NCI-H774 (cell line): ENCODE data around the gene TACC2.
A peak's percentile ranks its signal among the peaks of the same experiment; 100 is the strongest.

Experiments
- DNase-seq: peaks from one replicate; lab custom pipeline; 2025; lab: John Stamatoyannopoulos, UW

TACC2 gene

DNA sequence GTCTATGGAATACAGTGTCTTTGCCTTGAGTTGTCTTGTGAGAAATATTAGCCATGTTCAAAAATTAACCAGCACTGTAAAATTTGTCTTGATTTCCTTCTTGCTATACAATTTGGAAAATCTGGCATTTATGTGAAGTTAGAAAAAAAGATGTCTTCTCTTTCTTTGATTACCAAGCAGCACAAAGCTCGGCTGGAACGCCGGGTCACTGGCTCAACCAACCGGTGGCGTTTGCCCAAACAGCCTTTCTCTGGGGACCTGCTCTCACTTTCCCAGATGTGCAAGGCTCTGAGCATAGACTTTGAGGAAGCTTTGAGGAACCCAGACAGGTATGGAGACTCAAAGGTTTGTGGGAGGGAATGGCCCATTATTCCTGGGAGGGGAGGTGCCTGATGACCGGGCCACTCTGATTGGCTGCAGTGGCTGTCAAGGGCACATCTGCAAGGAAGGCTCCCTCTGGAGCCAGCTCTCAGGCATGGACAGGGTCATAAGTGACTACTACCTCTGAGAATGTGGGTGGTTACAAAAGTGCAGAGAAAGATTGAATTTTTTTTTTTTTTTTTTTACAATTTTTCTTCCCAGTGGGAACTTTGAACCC is 287.7 kb downstream of the TACC2 start:
- no peak for DNase-seq

DNA sequence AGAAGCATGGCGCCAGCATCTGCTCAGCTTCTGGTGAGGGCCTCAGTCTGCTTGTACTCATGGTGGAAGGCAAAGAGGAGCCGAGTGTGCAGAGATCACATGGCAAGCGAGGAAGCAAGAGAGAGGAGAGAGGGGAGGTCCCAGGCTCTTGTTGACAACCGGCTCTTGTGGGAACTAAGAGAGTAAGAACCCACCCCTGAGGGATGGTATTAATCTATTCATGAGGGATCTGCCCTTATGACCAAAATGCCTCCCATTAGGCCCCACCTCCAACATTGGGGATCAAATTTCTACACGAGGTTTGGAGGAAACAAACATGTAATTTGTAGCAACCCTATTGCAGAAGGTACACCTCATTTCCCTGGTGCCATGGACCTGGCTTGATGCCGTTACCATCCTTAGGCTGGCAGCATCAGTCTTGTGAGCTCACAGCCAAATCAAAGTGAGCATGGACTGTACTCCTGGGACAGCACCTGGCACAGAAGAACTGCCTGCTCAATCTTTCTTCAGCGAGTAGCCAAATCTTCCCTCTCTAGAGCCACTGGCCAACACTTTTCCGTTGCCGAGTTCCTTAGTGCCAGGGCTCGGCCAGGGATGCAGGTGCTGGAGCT is 288.7 kb downstream of the TACC2 start:
- DNase-seq: no peak

DNA sequence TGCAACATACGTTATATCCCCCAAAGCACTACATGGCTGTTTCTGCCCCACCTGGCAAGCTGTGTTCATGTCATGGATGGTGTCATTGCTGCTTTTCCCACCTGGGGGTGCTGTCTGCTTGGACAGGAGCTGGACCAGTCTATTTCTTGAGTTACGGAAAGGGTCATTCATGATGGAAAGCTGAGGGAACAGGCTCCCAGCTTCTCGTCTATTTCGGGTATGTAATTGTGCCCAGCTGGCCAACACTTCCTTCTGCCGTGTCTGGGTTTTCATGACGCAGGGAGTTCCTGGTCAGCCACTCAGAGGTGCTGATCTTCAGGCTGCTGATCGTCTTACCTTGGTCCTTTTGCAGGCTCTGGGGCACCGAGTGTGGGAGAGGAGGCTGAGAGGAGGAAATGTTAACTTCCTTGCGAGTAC is 290.8 kb downstream of the TACC2 start:
- DNase-seq: peak; percentile 5

DNA sequence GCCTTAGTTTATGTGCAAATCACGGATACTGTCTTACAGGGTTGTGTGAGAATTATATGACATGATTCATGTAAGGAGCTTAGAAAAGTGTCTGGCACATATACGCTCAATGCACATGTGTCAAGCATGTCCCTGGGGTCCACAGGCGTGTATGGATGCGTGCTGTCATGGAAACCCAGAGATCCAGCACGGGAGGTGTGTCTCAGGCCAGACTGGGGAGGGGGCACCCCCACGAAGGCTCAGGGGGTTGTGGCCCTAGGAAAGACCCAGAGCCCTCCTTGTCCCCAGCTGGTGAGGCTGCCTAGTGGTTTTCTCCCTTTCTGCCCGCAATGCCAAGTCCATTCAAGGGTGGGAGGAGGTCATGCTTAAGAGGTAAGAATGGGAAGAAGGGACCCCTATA is 291.2 kb downstream of the TACC2 start:
- no peak for DNase-seq

DNA sequence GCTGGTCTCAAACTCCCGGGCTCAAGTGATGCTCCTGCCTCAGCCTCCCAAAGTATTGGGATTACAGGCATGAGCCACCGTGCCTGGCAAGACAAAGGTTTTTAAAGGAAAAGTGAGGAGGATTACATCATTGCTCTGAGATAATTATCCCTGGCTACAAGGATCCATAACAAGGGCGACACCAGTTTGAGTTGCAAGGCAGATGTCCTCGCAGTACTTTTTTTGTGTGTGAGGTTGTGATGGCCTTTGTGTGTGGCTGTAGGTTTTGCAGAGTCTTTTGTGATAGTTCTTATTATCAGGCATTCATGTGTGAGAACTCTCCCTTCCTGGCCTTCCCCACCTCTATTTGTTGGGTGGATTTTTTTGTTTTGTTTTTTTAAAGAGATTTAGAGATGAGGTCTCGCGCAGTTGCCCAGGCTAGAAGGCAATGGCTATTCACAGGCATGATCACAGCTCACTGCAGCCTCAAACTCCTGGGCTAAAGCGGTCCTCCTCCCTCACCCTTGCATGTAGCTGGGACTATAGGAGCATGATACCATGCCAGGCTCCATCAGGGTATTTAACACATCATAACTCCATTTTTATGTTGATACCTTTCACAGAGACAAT is 292.2 kb downstream of the TACC2 start:
- DNase-seq: no peak

DNA sequence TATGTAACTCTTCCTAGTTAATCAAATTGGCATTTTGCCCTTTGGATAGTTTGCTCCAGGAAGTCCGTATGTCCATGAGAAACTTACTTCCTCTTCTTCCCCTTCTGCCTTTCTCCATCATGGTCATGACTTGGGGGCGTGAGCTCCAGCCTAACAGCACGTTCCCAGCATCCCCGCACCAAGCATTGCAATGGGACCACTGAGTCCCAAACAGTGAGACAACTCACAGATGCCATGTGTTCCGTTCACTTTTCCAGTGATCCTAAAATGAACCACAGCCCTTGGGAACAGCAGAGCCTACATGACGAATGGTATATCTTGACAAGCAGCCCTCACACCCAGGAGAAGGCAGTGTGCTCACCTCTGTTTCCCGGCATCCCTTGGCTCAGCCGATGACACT is 292.8 kb downstream of the TACC2 start:
- DNase-seq: no peak

DNA sequence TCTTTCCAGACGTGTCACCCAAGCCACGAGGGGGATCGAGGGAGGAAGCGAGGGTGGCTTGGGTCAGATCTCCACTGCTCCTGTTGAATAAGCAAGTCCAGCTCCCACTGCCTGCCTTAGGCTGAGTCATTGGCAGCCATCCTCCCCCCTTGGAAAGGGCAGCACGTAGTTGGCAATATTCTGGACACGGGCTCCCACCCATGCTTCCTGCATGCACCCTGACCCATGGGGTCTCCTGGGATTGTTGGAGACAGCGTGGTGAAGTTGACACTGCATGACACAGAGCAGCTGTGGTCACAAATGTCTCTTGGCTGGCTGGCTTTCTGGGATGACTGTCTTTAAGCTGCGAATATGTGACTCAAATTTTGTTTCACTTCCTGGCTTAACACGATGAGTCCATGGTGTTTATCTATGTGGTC is 293.3 kb downstream of the TACC2 start:
- no peak for DNase-seq

DNA sequence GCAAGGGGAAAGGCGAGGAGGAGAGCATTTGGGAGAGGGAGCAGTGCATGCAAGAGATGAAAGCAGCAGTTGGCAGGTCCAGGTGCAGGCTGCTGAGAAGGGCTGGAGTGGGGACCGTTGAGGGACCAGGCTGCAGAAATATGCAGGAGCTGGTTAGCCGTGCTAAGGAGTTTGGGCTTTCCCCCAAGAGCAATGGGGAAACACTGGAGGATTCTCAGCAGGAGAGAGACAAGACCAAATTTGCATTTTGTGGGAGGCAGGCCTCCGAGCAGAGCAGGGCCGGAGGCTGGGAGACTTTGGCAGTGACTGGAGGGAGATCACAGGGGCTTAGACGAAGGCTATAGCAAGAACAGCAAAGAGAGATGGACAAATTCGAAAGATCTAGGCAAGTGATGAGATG is 293.9 kb downstream of the TACC2 start:
- no peak for DNase-seq

DNA sequence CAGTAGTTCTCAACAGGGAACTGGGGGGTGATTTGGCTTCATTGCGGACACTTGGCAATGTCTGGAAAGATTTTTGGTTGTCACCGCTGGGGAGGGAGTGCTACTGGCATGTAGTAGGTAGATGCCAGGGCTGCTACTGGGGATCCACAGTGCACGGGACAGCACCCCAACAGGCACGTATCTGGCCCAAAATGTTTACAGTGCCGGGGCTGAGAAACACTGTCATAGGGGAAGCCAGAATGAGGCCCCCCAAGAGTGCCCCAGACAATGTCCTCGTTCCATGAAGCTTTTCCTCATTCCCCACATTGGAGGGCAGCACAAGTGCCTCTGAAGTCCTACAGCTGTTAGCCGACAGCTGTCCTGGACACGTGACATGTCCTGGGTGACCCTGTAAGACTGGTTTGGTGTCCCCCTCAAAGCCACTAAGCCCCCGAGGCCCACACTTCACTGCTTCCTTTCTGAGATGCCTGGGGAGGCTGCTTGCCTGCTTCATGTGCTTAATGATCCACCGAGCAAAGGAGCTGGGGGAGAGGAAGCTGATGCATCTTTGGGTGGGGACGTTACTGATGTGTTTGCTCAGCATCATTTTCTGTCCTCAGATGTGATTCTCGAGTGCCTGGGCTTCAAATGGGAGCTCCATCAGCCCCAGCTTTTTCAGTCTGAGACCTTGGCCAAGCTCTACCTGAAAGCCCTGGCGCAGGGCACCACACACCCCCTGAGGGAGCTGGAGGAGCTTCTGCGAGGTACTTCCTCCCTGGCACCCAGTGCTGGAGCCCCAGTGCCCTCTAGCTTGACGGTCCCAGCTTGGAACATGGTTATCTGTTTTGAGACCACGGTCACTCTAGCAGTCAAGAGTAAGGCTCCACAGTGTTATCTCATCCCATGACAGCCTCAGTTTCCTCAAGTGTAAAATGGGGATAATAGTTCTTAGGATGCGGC is 296.8 kb downstream of the TACC2 start:
- DNase-seq: no peak

DNA sequence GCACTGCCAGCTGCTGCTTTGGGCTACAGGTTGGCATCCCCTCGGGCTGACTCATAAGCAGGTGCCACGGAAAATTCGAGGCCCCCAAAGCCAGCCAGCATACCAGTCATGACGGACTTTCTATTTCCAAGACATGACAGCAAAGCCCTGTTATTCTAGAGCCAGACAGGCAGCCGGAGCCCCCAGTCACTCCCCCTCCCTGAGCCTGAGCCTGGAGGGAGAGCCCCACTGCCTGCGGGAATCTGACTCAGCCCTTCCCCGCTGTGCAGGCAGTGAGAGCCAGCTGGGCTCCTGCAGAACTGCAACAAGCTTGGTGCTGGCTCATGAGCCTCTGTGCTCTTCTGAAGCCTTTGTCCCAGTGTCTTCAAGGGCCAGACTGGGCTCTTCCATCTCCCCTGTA is 297.9 kb downstream of the TACC2 start:
- DNase-seq: no peak

DNA sequence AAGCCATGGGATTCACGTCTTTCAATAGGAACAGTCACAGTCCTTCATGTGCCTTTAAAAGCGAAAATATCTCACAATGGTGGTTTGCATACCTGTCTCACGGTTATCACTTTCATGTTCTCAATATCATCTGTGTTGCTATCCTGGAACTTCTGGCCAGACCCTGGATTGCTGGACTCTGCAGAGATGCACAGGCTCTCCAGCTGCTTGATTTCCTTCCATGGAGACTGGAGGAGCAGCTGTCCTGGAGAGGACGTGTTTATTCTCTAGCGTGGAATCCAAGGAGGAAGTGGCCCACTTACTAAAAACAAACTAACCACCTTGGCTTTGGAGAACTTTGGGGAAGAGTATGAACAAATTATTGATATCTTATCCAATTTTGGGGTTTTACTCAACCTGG is 298.6 kb downstream of the TACC2 start:
- no peak for DNase-seq

DNA sequence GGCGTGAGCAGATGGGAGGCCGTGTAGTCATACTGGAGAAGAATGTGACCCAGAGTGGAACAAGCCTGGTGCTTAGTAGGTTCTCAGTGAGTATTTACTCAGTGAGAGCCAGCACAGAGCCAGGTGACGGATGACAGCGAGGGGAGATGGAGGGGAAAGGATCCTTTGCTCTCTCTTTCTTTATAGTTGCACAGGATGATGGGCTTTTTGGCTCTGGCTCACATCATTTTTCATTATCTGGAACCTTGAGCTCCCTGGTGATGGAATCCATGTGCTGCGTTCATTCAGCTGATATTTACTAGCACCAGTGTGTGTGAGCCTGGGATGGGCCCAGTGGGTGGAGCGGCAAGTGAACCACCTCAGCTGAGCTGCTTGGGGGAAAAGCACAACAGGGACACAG is 299.3 kb downstream of the TACC2 start:
- DNase-seq: no peak

DNA sequence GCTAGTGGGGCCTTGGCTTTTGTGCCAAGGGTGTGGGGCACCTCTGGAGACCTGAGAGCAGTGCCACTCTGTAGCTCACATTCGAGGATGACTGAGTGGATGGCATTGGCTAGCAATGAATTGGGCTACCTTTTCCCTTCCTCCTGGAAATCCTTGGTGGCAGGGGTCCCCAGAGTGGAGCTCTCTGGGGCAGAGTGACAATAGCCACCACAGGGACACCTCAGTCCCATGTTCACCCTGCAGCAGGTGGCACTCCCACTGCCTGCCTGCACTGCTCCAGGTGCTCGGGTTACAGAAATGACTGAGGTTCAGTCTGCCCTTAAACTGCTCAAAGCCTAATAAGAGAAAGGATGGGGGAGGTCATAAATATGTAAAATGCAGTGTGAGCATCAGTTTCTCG is 300.0 kb downstream of the TACC2 start:
- no peak for DNase-seq

DNA sequence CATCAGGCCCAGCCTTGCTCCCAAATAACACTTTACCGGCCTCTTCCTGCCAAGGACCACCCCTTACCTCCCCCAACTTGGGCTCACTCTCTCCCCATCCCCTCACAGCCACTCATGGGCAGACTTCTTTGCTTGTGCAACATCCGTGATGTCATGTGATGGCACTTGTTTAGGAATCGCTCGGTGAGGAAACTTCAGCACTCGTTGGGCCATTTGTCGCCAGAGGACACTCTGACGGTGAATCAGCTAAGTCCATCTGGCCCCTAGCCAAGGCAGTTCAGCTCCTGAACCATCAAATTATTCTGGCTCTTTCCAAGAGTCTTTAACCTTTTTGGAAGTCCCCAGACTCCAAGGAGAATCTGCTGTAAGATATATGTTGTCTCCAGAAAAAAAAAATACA is 301.4 kb downstream of the TACC2 start:
- DNase-seq: no peak

DNA sequence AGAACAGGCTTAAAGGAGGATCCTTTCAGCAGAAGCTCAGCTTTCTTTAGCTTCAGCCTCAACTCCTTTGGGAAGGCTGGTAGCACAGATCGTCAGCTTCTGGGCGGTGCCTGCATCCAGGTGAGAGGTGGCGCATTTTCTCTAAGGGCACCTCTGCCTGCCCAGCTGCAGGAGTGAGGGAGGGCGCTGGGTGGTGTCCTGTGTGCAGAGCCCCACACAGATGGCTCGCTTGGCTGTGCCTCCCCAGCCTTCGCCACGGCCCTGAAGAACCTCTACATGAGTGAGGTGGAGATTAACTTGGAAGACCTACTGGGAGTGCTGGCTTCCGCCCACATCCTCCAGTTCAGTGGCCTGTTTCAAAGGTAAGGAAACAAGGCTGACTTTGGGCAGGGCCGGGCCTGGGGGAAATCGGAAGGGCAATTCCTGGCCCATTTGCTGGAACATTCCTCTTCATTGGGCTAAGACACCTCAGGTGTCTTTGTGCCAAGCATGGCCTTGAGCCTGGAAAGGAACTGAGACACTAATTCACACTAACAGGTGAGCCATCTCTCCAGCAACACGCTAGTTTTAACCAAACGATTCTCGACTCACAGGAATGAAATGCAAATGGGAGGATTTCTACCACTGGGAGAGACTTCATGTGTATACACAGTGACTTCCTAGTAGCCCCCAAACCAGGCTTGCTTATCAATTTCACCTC is 302.0 kb downstream of the TACC2 start:
- DNase-seq: no peak

DNA sequence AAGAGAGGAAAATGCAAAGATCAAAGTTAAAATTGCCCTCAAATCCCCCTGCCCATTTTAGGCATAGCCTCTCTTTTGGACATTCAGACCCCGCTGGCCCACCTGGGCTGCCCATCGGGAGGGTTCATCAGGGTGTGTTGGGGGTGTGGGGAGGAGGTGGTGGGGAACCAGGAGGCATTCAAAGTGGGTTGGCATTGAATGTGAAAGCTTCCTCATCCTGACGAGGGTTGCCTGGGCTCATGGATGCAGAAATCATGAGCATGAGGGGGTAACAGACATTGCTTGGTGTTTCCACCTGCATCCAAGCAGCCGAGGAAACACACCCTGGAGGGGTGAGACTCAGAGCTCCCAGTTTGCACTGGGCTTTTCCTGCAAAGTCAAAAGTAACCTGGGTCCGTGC is 302.8 kb downstream of the TACC2 start:
- no peak for DNase-seq

DNA sequence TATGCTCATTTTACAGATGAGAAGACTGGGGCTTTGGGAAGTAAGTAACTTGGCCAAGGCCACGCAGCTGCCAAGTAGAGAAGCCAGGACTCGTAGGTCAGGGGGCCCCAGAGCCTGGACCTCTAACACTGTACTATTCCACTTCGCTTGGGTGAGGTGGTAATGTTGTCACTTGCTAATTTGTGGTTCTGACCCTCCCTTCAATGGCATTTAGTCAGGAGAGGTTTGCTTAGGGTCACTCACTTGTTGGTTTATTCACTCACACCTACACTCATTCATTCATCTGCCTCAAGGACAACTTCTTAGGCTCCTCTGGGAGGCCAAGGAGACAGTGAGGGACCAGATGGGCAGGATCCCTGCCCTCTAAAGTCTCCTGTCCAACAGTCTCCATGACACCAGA is 303.4 kb downstream of the TACC2 start:
- no peak for DNase-seq

DNA sequence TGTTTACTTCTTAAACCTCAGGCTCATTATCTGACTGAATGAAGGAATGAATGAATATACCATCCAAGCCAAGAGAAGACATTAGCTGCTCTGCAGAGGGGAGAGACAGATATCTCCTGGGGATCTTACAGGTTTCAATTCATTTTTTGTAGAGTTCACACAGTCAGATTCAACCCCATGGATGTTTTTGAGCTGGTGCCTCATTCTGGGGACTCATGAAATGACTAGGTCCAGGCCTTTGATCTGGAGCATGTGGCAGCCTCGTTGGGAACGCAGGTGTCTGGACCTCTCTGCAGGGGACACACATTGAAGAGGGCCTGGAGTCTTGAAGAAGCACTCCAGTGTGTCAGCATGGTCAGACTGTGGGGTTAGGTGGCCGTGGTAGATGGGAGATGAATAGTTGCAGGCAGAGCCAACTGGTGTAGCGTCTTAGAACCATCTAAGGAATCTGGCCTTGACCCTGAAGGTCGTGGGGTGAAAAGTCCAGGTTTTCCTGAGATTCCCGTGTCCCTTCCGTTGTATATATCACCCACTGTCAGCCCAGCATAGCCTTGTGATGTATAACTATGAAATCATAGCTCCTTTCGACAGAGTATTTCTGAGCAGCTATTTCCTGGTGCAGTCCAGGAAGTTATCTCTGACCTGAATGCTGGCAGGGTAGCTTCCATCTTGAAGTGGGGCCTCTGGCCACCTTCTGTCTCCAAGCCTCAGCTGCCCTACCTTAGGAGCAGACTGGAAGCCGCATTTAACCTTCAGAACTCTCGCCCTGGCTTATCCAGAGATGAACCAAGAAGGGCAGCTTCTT is 304.4 kb downstream of the TACC2 start:
- DNase-seq: no peak

DNA sequence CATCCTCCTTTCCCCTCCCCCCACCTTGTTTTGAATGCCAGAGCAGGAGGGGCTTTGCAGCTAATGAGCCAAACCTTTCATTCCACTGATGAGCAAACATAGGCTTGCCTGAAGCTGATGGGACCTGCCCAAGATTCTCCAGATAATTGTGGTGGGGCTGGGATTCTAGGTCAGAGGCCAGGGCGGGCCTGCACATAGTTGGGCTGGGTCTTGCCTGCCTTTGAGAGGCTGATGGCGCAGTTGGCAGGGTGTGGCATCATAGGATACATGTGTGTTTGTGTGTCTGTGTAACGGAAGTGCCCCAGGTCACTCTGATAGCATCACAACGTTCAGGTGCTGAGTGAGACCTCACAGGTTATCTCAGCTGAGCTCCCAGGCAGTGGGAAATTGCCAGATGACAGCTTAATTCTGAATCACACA is 305.0 kb downstream of the TACC2 start:
- no peak for DNase-seq

DNA sequence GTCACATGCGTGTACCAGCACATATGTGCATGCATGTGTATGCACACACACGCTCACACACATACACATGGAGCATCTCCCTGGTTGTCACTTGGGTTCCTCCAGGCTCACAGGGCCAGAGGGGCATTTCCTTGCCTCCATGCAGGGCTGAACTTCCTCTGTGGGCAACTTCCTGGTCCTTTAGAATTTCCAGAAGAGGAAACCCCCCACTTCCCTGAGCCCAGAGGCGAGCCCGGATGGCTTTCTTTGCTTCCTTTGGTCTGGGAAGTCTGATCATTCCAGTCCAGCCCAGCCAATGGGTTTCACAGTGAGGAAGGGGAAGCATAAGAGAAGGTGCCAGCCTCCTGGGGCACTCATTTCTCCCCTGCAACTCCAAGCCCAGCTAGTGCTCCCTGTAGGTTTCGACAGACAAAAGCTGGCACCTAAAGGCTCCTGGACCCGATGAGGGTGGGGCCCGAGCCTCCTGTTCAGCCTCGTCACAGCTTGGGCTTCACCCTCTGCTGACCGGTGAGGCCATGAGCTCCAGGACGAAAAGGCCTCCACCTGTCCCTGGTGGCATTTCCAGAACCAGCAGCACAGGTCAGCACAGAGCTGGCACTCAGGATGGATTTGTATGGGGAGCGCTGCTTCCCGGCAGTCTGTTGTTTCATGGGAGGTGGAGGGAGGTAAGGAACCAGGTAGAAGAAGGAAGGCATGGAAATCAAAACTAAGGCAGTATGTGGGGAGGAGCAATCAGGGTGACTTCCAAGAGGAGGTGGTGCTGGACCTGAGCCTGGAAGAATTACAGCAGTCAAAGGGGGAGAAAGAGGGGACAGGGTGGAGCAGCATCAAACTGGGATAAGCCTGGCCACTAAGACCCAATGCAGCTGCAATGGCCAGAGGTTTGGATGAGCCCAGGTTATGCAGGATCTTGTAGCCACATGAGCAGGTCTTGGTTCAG is 305.8 kb downstream of the TACC2 start:
- DNase-seq: no peak
